ENCODE measurements around the gene HSD3B2. TPM values are rescaled to one million over a fixed set of nuclear protein-coding genes. Genes with fewer than 3 reads are reported as not detected.

The HSD3B2 gene
- total and polyA plus RNA-seq, 2 of the 8 experiments (the other 6 are each of a cell fraction or from before 2014, with no cell fraction given) = not detected

GRCh38 chr1:119467219-119467618, 52.3 kb downstream of the HSD3B2 start:
- Histone ChIP-seq H3K56ac (replicated peaks; ENCODE audit: insufficient read length, low read depth, low read length) (no peak overlapping the region), H4K8ac (ENCODE audit: extremely low read depth, insufficient read depth, low read length) (no peak overlapping the region), H3K4me3 (ENCODE audit: extremely low read depth in 1 of 4, insufficient read depth in 2 of 4, low read depth in 3 of 4, low read length in 4 of 4) (no peak overlapping the region), H2BK20ac (ENCODE audit: low read length) (no peak overlapping the region), H2AFZ (ENCODE audit: low read length) (no peak overlapping the region), H2BK120ac (replicated peaks; ENCODE audit: low read depth, low read length) (no peak overlapping the region), H3K4me1 (replicated peaks in 1 of 4; ENCODE audit: control insufficient read depth in 3 of 4, insufficient read depth in 4 of 4, low read length in 3 of 4) (no peaks in the 10 kb centered on the region), H3K79me1 (ENCODE audit: low read depth, low read length) (no peaks in the 10 kb centered on the region), H2AK5ac (ENCODE audit: low read depth, low read length) (no peak overlapping the region), H3K23ac (ENCODE audit: insufficient read length) (no peak overlapping the region), H3K36me3 (ENCODE audit: control insufficient read depth in 2 of 4, insufficient read depth in 4 of 4, low read length in 3 of 4) (no peaks in the 10 kb centered on the region), H2BK12ac (ENCODE audit: low read depth, low read length) (no peak overlapping the region), H3K79me2 (ENCODE audit: control insufficient read depth in 1 of 2, insufficient read depth in 2 of 2, low read length in 2 of 2) (no peaks in the 10 kb centered on the region), H3K23me2 (ENCODE audit: low read depth, low read length) (no peaks in the 10 kb centered on the region), H3K14ac (ENCODE audit: insufficient read length) (no peak overlapping the region), H4K5ac (ENCODE audit: insufficient read length, low read depth, low read length) (no peak overlapping the region), H4K20me1 (replicated peaks in 1 of 2; ENCODE audit: control insufficient read depth in 1 of 2, insufficient read depth in 2 of 2, low read length in 2 of 2) (no peaks in the 10 kb centered on the region), H3K27me3 (replicated peaks in 1 of 4; ENCODE audit: control insufficient read depth in 3 of 4, extremely low read depth in 1 of 4, insufficient read depth in 3 of 4, low read length in 3 of 4) (peaks cover 0 to 2% (median 0%) of the 10 kb centered on the region in 4 experiments; a peak in 1 of 7 replicates), H4K91ac (replicated peaks; ENCODE audit: insufficient read length, low read length) (no peak overlapping the region), H2BK5ac (ENCODE audit: low read depth, low read length) (no peak overlapping the region), H3K4ac (replicated peaks; ENCODE audit: insufficient read length, low read depth, low read length) (no peak overlapping the region), H3K27ac (ENCODE audit: low read depth, low read length) (no peak overlapping the region), H3K18ac (ENCODE audit: extremely low read depth, low read length) (no peak overlapping the region), H2BK15ac (ENCODE audit: low read length) (no peak overlapping the region), H3K9ac (replicated peaks in 1 of 4; ENCODE audit: extremely low read depth in 1 of 4, low read depth in 3 of 4, low read length in 3 of 4) (no peak overlapping the region), H3K9me3 (ENCODE audit: insufficient read depth in 2 of 2, low read depth in 1 of 2, low read length in 1 of 2) (no peaks in the 10 kb centered on the region), H3K4me2 (ENCODE audit: insufficient read depth in 1 of 2, low read depth in 2 of 2, low read length in 2 of 2) (no peak overlapping the region)
- no peak for FAIRE-seq
- no peak for TF ChIP-seq SIN3A (conservative IDR thresholded peaks at IDR 0.05 in 1 of 2, IDR thresholded peaks at IDR 0.05 in 1 of 2; ENCODE audit: low read depth in 1 of 2, low read length in 2 of 2)
- ChIA-PET CTCF (ENCODE audit: partially characterized antibody) (interaction anchor here (0.6 to 2.6 kb wide), 7 partner anchors 8 to 100 kb away, joined by 3 to 15 read pairs (median 4); no protein-coding TSS in a partner anchor), POLR2A (ENCODE audit: partially characterized antibody) (no interaction called here)
- WGBS, 2 experiments (ENCODE audit: extremely low coverage in 1 of 2, insufficient coverage in 1 of 2, insufficient read length in 1 of 2, insufficient replicate concordance in 2 of 2, low coverage in 1 of 2, low lambda C conversion rate in 2 of 2, missing lambda C conversion rate in 1 of 2) = 93% methylated on average over 1 of the region's 1 CpG; no CpG with 5 or more reads in 1 of the 2 experiments
- DNase-seq (ENCODE audit: low read depth in 1 of 2, low spot score in 2 of 2) = no peak

Measured in H1 (cell line).